ENCODE data around the gene PRMT7. TPM values are rescaled to one million over a fixed set of nuclear protein-coding genes. Genes with fewer than 3 reads are reported as not detected.

PRMT7 gene
- total RNA-seq, 4 donors from 2014 or later, result 22.3 to 56.7 (median 35.8) TPM

- ATAC-seq (ENCODE audit: low FRiP score) (peak; percentile 30), DNase-seq (ENCODE audit: low spot score) (no peak)
- no peak for TF ChIP-seq CTCF (IDR thresholded peaks at IDR 0.05)
These were observed 73.7 kb downstream of the PRMT7 start for GRCh38 chr16:68384288-68385161.

DNA sequence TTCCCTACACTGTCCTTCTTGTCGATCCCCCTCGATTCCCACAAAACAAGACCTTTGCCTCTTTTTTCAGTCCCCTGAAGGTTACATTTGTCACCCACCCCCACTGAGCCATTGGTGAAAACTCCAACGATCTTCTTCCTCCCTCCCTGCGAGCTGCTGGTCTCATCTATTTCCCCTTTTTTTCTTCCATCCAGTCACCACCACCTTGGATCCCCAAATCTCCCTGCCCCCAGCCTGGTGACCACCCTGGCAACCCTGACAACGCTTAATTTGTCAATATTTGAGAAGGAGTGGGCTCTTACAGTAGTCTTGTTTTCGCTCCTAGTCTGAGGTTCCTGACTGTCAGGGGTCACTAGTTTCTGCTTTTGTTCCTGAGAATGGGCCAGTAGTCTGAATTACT is 74.6 kb downstream of the PRMT7 start:
- no peak for ATAC-seq (ENCODE audit: low FRiP score)
- no peak for DNase-seq (ENCODE audit: low spot score)
- TF ChIP-seq CTCF (IDR thresholded peaks at IDR 0.05), result no peak

DNA sequence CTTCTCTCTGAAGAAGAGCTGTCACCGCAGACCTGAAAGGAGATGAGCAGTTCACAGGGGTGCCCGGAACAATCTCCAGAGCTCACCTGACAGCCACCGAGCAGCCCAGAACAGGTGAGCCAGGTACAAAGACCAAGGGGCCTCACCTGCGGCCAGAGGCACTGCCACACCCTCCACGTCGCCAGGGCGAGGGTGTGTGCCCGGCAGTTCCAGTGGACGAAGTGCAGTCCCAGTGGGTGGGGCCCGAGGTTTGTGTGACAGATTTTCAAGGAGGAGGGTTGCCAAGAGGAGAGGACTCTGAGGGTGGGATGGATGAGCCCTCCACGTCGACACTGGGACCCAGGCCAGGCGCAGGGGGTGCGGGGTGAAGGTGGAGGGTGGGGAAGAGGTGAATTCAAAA is 75.8 kb downstream of the PRMT7 start:
- DNase-seq (ENCODE audit: low spot score), result no peak
- no peak for ATAC-seq (ENCODE audit: low FRiP score)
- no peak for TF ChIP-seq CTCF (IDR thresholded peaks at IDR 0.05)

GRCh38 chr16:68387301-68387700 is 76.5 kb downstream of the PRMT7 start:
- DNase-seq (ENCODE audit: low spot score) (no peak), ATAC-seq (ENCODE audit: low FRiP score) (no peak)
- TF ChIP-seq CTCF (IDR thresholded peaks at IDR 0.05), result no peak

DNA sequence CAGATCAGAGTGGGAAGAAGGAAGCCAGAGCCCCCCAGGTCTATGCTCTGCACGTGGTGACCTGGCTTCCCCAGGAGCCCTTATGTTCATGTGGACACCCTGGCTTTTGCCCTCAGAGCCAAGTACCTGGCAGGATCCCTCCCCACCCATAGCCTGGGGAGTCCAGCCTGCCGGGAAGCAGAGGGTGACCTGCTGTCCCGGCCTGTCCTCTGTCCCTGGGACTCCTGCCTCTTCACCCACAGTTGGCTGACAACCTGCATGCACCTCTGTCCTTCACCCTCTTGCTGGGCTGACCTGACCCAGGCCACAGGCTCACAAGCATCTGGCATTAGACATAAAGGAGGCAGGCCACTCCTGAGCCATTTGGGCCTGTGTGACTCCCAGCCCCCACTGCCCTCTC is 77.3 kb downstream of the PRMT7 start:
- no peak for TF ChIP-seq CTCF (IDR thresholded peaks at IDR 0.05)
- ATAC-seq (ENCODE audit: low FRiP score), result no peak
- DNase-seq (ENCODE audit: low spot score), result no peak

DNA sequence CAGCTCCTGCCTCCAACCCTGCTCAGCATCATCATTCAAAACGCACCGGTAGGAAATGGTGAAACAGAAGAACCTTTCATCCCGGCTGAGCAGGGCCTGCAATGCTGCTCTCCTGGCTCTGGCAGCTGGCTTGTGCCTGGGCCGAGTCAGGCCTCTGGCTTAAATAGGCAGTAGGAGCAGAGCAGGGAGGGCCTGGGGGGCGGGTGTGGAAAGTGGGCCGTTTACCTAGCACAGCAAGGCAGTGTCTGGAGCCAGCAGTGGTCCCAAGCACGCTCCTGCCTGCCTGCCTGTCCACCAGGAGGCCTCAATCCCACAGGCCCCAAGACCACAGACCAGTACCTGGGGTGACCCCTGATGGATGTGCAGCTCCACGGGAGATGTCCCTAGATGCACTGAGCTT is 78.2 kb downstream of the PRMT7 start:
- ATAC-seq (ENCODE audit: low FRiP score) (no peak), DNase-seq (ENCODE audit: low spot score) (no peak)

More for the DNA sequence above, 78.2 kb downstream of the PRMT7 start:
- TF ChIP-seq CTCF (IDR thresholded peaks at IDR 0.05), result no peak
